HG03342 (cell line): ENCODE data around the gene SMURF2.

ENCODE experiments used
- ATAC-seq: cut with Tn5 transposase; IDR thresholded peaks from one replicate; pipeline ENCODE4 v1.9.1; 2021; ENCODE audit warnings: mild to moderate bottlenecking, moderate library complexity; ENCODE audit not compliant: unreplicated experiment

SMURF2 gene

DNA sequence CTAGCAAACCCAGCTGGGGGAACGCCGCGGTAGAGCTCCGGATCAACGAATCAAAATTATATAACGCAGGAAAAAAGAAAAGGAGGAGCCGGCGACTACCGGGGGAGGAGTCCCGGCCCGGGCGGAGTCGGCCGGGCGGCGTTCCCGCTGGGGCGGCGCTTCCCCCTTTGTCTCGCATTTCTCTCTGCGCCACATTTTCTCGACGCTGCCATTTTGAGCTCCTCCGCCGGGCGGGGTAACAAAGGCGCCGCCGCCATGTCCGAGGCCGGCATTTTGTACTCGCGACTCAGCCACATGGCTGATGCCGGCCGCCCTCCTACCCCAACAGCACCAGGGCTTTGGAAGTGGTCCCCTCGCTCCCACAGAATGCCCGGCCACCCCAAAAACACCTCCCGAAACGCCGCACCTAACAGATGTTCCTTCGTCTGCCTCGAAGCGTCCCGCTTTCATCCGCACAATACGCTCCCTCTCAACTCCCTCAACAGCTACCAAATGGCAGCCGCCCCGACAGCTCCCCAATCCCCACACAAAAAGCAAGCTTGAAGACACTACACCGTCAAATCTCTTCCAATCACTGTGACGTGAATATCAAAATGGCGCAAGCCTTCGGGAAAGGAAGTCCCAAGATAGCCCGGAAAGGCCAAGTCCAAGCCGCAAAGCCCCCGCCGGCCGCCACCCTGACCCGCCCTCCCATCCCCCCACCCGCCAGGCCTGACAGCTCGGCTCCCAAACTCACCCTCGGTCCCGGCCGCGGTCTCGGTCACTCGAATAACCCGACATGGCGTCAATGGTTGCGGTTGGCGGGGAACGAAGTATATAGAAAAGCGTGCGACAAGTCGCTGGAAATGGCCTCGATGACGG lies 156.5 kb downstream of the SMURF2 start:
- ATAC-seq: no peak

DNA sequence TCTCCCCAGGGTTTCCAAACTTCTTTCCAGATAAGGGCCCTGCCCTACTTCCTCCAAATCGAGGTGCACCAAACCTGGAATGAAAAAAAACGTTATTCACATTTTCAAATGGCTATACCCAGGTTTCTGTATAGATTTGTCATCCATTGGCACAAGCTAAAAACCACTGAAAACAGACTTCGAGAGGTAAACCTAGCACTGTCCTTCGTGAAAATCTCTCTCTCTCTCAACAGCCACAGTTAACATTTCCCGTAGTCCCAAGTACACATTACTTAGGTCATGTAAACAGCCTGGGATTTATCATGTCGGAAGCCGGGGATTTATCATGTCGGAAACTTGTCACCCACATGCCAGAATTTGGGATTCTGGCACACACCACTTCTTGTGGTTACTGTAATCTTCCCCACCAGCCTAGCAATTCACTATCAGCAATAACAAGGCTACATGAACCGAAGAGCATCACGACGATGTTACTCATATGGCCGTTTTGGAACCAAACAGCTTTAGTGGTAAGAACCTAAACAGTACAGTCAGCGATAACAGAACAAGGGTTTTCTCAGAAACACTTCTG lies 157.3 kb downstream of the SMURF2 start:
- ATAC-seq: no peak

DNA sequence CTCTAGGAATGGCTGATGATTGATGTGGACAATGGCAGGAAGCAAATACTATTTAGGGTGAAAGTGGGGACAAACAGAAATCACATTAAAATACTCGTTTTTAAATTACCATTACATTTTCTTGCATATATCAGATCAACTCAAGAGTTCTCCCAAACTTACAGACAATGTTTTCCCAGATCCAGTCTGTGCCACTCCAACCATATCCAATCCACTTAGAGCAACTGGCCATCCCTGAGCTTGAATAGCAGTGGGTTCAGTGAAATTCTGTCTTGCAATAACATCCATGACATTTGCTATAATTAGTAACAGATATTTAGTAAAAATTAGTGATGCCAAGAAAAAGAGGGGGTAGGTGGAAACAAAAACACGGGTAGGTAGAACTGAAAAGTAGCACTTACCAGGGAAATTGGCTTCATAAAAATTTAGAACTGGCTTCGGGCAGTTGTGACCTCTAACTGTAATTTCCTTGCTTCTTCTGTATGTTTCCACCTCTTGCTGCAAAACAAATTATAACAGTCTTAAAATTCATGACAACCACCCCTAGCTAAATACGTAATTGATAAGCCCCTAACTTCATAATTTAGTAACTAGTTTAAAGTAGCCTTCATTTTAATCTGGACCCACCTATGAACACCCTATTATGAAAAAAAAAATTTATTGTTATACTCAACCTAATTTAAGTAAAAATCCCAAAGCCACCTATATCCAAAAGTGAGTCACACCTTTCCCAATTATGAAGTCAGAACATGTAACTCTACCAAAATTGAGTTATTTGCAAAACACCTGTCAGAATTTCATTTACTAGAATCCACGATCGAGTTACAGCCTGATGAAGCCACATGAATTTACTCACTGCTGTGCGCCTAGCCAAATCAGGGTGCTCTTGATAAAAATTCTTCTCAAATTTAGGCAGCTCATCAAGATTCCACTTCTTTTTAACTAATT lies 158.0 kb downstream of the SMURF2 start:
- ATAC-seq: no peak

DNA sequence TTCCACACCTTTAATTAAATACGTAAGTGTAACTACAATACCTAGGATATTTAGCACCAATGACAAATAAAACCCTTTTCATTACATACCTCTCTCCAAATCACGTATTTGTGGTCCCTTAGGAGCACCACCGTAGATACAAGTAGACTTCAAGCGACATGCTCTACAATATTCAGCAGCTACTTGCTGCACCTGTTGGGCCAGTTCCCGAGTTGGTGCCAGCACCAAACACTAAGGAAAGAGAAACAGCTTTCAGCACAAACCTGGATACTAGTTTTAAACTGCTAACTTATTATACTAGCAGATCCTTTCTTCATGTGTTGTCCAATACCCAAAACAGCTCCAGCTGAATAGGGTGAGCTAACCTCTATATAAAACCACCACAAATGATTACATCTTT lies 158.8 kb downstream of the SMURF2 start:
- no peak for ATAC-seq

DNA sequence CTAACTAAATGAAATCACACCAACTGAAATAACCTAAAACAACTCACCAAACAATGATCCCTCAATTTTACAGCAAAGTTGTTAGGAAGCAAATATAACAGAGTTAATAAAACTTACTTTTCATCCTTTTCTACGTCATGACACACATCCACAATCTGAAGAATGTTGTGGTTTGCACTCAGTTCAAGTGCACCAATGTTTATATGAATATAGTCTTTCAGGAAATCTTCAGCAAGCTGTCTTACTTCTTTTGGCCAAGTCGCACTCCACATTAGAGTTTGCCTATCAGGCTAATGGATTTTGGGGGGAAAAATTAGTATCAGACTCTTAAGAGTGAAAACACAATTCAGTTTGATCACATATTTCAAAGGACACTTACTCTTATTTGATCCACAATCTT lies 159.3 kb downstream of the SMURF2 start:
- no peak for ATAC-seq

DNA sequence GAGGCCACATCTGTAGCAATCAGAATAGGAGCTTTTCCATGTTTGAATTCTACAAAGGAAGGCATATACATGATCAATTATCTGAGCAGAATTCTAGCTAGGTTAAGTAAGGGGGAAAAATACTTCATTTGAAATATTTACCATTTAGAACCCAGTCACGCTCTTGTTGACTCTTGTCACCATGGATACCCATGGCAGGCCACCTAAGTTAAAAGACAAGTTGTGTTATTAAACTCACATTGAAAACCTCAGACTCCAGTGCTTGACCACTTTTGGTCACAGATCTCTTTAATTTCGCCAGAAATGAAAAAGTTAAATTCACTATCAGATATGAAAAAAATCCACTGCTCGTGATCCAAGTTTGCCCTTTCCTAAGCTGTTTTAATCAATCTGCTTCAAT lies 160.1 kb downstream of the SMURF2 start:
- no peak for ATAC-seq

DNA sequence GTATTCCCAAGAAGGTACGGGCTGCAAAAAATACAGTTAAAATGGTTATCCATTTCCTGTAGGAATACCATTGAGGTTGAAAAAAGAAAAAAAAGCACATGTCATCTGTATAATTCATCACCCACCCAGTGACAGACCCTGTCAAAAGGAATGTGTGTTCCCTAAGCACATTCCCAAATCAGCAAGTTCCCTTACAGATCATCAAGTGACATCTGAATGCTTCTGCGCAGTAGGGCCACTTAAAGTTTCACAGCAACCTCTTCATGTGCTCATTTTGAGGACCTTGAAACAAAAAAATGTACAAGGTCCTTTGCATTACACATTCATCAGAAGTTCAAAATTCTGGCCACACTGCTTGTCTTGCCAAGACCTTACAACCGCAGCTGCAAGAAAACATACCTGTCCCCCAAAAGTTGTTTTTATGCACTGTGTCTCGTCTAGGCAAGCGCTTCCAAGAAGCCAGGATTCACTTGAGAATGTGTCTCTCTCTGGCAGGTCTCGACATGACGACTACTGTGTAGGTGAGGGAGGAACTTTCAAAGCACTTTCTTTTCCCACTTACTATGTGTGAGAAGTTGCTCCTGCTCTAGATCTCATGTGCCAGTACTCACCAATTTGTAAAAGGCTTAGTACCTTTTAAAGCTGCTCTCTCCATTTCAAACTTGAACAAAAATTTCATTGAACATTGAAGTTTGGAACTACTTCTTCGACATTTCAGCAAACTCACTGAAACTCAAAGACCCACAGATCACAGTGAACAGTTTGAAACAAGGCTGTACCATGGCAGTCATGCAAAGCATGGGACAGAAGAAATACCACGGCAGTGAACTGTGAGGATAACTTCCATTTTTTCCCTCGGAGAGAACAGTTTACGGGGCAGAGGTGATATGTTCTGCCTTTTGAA lies 161.0 kb downstream of the SMURF2 start:
- no peak for ATAC-seq

DNA sequence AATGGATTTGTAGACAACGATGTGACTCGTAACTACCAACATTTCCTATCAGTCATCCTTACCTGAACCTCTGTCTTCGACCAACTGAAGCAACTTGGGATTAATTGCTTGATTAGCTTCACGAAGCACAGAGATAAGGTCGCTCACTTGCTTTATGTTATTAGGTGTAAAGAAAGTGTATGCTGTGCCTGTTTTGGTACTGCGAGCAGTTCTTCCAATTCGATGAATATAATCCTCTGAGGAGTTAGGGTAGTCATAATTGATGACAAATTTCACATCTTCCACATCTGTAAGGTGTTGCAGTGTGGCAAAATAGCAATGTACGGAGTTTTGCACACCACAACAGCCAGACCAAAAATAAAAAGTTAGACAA lies 161.6 kb downstream of the SMURF2 start:
- ATAC-seq: no peak

DNA sequence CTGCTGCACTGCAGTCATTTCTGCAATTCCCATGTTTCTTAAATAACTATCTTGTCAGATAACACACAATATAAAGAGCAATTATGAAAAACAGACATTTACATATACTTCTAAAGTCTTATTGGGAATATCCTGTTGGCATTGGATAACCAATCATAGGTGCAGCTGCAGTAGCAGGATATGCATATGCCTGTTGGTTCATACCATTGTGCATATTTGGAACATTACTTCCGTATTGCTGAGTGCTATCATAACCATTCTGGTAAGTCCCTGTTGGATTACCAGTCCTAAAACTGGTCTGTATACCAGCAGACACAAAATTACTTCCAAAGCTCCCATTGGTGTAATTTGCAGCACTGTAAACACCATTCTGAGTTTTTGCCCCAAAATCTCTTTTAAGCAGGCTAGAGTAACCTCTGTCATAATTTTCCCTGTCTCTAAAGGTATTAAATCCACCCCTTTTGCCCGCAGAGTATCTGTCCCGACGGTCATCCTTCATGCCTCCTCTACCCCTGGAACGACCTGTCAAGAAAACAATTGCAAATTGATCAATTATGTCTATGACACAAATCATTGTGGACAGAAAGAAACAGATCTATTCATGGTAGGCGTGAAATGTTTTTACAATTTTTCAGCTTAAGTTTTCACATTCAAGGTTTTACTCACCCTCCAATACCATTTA lies 162.2 kb downstream of the SMURF2 start:
- ATAC-seq: no peak

DNA sequence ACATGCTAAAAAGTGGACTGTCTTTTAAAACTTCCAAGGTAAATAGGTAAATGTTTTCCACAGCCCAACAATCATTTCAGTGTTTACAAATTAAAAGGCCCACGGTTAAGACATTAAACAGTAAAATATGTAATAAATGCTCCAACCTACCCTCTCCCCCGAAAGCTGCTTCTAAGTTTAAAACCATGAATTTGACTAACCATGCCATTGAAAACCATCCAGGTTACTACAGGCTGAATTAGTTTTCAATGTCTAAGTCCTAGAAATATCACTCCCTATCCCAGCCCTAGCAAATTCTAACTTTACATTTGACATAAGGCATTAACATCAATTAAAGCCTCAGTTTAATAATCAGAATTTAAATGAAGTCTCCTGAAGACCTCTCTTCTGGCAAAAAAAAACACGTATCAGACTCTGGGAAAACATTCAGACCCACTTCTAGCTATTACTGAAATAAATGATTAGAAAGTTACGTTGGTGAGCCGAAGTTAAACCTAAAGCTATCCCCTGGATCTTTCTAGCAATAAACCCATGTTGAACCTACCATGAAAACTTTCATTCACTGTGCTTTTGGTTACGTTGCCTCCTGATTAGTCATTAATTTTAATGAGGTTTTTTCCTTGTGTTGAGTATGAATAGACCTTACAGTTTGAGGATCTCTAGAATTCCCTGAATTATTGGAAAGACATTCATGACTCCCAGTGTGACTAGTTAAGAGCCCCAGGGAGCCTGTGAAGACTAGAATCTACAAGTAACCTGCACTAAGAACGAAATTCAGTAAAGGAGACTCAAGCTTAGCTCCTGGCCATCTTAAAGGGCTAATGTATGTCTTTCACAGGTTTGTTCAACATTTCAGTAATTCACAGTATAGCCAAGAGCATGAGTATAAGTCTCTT lies 163.6 kb downstream of the SMURF2 start:
- no peak for ATAC-seq

DNA sequence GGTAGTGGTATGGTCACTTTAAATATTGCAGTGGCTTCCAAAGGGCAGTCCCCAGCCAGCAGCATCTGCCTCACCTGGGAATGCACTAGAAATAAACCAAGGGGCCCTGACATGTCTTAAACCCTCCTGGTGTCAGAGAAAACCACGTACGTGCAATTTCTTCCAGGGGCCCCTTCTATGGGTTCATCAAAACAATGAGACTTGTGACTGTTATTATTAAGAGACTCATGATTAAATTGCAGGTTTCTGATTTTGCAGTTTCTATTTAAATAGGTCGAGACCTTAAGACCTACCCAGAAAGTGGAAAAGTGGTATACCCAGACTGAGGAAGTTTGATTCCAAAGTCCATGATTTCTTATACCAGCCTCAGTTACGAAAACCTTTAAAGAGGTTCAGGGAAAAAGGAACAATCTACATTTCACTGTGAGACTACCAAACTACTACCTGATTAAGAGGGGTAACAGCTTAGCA lies 164.5 kb downstream of the SMURF2 start:
- ATAC-seq: peak; percentile 4

DNA sequence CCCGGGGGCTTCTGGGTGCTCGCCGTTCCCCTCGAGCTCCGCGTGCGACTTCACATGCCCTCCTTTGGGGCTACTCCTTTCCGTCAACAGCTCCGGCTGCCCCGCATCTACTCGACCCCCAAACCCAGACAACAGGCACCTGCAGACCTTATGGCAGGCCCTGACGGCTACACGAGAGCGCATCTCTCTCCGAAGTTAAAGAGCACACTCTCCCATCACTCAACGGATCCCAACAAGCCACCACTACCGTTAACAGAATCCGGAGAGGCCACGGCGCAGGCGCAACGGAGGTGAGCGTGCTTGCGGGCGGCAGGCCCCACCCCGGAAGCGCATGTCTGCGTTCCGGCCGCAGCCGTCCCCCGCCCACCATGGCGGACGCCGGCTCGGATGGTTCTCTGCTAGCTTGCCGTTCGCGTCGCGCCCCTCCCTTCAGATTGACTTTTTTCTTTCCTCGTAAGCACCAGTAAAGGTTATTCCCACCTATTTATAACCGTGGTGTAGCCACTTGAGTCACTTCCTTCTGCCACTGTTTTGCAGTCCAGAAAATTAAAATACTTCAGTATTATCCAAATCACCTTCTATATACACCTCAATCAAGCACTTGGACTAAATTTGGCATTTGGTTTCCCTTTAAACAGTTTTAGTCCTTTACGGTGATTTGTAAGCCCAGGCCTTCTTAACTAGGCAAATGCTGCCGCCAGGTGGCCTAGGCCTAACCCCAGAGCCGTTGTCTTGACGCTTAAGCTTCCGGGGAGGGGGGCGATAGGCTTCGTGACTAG lies 165.1 kb downstream of the SMURF2 start, which contains the start of gene POLG2:
Gene POLG2 (minus strand): TSS at position 269 of the 779 bp plus-strand sequence. CDS start 86 bp downstream, at position 183.
- ATAC-seq: peak; percentile 67

DNA sequence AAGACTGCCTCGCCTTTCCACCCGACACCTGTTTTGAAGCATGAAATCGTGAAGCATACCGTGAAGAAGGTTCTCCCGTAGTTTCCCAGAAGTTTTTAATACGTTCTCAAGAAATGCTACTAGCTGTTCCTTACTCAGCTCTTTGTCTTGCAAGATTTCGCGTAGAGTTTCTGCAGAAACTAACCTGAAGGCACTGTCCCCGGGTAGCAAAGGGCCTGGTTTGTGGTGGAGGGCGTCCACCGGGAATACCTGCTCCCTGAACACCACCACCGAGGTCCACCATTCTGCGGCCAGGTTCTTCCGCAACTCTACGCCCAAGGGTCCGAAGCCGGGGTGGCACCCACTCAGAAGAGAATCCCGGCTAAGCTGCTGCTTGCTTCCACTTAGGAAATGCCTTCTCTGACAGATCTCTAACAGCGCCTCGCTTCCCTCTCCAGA lies 165.7 kb downstream of the SMURF2 start:
- peak; percentile 1 for ATAC-seq
